Measurements from ENCODE around the gene ROPN1B.
A peak's percentile ranks its signal among the peaks of the same experiment; 100 is the strongest.
"Not testable (repeated sequence)": the region's sequence is repeated elsewhere in the genome, so short reads cannot be mapped to it uniquely, and the experiment has no call there.

Gene ROPN1B

DNA sequence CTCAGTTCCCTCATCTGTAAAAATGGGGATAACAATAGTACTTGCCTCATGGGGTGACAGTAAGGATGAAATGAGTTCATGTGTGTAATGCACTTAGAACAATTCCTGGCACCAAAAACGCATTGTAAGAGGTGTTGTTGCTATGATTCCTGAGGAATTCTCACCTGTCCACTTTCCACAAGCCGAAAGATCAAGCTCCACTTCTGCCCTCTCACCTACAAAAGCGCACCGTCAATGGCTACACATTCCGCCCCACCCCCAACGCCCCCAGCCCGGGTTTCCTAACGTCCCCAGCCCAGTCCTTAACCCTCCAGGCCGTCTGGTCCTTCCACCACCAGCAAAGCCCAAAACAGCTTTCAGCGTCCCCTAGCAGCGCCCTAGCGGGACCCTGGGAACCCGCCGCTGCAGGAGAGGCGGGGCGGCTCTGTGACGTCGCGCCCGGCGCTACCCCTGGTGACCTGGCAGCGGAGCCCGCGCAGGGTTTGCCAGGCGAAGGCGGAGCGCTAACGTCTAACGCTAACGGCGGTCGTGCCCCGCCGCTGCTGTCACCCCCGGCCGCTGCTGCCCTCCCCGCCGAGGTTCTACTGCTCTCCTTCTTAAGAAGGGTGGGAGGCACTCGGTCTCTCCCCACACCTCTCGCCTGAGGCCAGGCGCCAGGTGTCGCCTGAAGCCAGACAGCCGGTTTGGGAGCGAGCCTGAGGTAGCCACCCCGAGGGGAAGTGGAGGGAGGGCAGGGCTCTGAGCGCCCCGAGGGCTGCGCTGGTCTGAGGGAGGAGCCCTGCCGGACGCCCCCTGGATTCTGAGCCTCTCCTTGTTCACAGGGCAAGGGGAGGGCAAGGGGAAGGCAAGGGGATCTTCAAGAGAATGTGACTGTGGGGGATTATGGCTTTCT is at the start of gene ROPN1B:
Gene ROPN1B, plus strand, starts transcription at position 478 of the 892 bp plus-strand sequence. CDS start 2,877 bp downstream, outside the sequence.
- DNase-seq, result not testable (repeated sequence)

DNA sequence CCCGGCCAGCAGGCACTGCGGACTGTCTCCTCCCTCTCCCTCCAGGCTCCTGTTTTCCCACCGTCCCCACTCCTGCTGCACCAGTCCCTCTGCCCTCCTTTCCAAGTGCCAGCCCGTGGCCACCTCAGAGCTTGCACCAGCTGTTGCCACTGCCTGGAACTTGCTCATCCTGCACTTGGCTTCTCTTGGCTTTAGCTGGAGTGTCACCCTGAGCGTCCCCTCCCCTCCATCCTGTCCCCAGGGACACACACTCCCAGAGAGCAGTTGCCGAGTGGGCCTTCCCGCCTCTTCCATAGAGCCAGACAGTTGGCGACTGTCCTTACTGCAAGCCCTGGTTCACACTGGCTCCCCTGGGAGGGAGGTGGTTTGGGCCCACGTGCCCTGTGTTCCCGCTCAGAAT is 48.8 kb upstream of the ROPN1B start:
- DNase-seq, result not testable (repeated sequence)

DNA sequence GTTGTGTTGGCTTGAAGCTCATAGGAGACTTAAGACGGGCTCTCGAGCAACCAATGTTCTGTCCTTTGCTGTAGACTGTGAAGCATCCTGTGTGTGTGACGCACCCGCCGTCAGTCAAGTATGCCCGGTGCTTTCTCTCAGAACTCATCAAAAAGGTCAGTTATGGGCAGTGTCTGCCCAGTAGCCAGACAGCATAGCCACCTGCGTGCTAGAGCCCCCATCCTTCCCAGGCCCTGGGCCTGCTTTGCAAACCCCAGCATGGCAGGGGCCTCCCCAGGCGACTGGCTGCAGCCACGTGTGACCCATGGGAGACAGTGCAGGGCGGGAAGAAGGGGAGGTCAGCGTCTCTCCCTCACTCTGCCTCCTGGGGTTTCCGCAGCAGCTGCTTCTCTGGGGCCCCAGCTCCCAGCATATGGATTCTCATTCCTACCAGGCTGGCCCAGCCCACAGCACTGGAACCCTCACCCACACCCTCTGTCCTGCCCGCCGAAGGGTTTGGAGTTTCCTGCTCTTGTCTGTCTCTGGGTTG is 48.2 kb upstream of the ROPN1B start:
- DNase-seq, result not testable (repeated sequence)

DNA sequence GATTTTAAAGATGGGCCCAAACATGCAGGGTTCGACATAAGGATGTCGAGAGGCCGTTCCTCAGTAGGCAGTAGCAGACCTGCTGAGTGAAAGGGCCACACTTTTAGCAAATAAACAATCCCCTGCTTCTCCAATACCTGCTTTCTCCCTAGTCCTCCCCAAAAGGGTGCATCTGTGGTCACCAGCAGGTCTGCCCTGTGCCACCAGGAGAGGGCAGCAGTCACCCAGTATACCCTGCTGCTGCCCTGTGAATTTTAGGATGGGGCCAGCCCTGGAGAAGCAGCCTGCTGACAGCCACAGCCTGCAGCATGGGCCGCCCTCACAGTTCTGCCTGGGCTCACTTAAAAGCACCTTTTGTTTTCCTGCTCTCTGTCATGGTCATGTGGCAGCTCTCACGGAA is 47.3 kb upstream of the ROPN1B start:
- not testable (repeated sequence) for DNase-seq

DNA sequence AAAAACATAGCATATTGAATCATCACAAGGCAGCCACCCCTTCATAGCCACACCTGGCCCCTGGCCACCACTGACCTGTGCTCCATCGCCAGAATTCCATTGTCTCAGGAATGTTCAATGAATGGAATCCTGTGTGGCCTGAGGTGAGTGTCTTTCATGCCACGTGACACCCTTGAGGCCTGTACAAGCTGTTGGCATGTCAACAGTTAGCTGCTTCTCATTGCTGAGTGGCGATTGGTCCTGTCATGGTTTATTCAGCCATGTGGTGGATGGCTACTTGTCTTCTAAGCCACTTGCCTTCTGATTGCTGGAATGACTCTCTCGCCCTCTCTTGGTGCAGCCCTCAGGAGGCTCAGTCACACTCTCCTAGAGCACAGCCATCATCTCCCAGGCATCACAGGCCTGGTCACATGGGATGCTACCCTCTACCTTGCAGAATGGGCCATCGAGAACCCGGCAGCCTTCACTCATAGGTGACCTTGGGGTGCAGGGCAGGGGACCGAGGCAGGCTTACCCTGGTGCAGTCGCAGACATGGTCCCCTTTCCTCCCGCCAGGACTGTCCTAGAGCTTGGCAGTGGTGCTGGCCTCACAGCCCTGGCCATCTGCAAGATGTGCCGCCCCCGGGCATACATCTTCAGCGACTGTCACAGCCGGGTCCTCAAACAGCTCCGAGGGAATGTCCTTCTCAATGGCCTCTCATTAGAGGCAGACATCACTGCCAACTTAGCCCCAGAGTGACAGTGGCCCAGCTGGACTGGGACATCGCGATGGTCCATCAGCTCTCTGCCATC is 45.5 kb upstream of the ROPN1B start:
- not testable (repeated sequence) for DNase-seq

DNA sequence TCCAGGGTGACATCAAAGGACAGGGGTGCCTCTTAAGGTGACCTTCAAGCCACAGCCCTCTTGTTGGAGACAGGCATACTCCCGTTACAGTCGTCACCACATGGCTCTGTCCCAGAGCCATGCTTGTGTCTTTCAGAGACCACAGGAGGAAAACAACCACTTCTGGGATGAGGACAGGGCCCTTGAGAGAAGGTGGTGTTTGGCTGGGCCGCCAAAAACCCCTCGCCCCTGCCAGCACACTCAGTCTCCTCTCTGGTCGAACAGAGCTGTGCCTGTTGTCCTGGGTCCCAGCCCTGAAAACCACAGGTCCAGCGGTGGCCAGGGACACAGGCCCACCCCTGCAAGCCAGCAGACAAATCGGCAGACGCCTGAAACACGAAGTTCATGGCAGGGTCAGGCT is 44.7 kb upstream of the ROPN1B start:
- DNase-seq, result not testable (repeated sequence)

DNA sequence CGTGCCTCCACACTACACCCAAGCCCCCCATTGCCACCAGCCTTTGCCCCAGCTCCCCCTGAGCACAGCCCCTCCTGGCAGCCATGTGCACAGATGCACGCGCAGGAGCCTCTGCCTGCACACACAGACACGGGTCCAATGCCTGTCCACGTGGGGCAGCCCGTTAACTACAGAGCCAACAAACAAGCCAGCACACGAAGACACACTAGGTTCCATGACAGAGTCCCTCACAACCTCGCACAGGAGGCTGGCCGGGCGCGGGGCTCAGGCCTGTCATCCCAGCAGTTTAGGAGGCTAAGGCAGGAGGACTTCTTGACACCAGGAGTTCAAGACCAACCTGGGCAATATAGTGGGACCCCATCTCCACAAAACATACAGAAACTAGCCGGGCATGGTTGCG is 43.3 kb upstream of the ROPN1B start:
- not testable (repeated sequence) for DNase-seq

DNA sequence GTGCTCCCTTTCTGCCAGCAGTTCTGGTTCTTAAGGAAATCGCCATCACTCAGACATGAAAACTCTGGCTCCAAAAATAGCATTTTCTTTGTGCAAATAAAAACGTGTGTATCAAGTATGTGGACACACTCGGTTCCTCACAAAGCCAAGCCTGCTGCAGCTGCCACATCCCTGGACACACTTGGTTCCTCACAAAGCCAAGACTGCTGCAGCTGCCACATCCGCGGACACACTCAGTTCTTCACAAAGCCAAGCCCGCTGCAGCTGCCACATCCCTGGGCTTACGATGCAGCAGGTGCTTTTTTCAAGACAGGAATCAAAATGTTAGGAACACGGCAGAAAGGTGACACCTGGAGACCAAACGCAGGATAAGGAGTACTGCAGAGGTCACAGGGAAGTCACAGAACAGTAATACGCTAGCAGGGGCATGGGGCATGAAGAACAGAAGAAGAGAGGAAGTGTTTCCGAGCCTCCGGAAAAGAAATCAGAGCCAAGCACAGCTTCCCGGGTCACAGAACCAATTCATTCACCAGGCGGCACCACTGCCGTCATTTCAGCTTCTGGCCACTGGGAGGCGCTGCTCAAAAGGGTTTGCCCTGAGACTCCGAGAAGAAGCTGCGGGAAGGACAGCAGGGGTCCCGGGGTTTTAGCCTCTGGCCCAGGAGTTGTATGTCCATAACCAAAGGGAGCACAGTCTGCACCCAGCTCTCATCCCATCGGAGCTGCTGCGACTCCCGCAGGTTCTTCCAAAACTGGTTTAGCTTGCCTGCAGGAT is 40.0 kb upstream of the ROPN1B start:
- peak; percentile 51 for DNase-seq

DNA sequence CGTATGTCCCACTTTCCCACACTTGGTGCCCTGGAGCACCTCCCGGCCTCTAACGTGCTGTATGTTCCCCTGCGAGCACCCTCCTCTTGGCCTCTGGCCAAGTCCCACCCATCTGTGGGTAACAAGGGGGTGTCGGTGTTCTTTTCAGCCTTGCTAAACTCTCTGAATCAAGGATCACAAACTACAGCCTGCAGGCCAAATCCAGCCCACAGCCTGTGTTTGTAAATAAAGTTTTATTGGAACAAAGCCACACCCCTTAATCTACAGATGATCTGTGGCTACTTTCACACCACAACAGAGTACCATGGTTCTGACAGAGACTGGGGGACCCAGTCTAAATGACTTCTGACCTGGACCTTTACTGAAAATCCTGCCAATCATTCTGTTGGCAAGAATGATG is 39.2 kb upstream of the ROPN1B start:
- not testable (repeated sequence) for DNase-seq

DNA sequence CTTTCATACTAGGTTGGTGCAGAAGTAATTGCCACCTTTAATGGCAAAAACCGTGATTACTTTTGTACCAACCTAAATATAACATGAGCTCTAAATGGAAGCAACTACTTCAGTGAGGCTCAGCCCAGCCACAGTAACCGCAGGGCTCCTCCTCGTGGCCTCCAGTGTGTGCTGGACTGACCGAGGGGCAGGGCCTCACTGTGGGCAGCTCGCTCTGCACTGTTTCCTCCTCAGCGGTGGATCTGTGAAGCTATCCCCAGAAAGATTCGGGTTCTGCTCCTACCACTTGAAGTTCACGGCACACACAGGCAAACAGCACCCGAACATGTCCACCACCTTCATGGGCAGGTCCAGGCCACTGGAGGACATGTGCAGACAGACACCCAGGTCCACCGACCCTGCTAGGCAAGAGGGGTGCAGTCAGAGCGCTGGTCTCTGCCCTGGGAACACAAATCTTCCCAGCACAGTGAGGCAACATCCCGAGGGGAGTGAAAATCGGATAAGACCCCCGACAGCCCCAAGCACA is 37.6 kb upstream of the ROPN1B start:
- not testable (repeated sequence) for DNase-seq

DNA sequence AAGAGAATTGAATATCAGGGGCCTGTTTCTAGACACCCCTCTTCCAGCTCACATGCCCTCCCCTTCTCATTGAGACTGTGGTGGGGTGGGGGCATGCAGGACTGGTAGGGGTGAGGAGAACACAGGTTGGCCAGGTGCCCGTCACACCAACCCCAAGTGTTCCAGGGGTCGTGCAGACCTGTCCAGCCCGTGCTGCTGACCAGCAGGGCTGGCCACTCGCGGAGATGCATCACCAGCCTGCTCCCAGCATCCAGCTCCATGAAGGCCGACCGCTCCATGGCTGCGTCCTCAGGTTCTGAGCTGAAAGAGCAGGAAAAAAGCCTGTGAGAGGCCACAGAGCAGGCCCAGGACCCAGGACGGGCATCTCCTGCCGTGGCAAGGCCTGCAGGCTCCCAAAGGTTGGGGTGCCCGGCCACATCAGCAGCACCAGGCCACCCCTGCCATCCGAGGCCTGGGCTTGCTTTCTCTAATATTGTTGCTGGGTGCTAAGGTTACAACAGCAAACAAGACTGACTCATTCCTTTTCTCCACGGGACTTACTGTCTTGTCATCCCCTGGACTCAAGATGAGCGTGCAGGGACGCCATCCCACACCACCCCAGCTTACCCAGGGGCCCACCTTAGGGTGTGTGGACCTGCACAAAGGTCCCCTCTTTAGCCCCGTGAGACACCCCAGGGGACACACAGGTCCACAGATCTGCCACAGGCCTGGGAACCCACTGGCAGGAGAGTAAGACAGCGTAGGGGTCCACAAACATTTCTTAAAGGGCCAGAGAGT is 35.4 kb upstream of the ROPN1B start:
- not testable (repeated sequence) for DNase-seq

DNA sequence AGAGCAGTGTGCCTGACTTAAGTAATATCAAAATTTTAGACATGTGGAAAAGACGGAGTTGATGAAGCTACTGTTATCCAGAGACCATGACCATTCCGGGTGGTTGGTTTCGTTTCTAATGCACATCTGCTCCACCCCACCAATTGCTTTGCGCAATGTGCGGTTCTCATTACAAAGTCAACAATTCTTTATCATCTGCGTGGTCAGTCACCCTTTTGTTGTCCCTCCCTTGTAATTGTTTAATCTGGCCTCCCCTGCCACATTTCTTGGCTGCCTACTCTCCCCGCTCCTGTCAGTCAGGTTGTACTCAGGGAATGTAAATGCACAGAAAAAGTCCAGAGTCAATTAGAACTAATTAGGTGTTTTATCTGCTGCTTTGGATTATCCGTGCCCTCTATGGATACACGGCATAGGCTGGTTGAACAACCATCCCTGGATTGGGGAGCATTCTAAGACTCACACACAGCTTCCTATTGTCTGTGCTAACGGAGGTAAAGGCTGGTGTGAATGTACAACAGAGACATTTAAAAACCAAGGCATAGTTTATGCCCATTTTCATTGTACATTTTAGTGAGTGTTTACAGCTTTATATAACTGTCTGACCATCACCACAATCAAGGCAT is 33.6 kb upstream of the ROPN1B start:
- DNase-seq, result not testable (repeated sequence)

DNA sequence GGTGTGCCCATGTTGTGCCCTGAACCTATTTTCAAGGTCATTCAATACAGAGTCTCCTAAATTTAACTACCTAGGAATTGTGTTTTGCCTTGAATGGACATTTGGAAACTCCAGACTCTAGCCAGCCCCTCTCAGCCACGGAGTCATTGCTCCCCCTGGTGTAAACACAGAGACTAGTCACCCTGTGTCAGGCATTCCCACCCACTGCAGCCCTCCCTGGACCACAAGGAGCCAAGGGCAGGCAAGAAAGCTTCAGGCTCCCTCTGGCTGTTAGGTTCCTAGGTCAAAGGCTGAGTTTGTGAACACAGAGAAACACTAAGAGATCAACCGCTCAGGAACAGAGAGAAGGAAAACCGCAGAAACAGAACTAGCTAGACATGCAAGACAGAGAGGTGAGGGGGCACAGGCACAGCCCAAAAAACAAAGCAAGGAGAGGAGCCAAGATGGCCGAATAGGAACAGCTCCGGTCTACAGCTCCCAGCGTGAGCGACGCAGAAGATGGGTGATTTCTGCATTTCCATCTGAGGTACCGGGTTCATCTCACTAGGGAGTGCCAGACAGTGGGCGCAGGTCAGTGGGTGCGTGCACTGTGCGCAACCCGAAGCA is 32.7 kb upstream of the ROPN1B start:
- peak; percentile 47 for DNase-seq

DNA sequence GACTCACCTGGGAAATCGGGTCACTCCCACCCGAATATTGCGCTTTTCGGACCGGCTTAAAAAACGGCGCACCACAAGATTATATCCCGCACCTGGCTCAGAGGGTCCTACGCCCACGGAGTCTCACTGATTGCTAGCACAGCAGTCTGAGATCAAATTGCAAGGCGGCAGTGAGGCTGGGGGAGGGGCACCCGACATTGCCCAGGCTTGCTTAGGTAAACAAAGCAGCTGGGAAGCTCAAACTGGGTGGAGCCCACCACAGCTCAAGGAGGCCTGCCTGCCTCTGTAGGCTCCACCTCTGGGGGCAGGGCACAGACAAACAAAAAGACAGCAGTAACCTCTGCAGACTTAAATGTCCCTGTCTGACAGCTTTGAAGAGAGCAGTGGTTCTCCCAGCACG is 32.1 kb upstream of the ROPN1B start:
- DNase-seq, result not testable (repeated sequence)

DNA sequence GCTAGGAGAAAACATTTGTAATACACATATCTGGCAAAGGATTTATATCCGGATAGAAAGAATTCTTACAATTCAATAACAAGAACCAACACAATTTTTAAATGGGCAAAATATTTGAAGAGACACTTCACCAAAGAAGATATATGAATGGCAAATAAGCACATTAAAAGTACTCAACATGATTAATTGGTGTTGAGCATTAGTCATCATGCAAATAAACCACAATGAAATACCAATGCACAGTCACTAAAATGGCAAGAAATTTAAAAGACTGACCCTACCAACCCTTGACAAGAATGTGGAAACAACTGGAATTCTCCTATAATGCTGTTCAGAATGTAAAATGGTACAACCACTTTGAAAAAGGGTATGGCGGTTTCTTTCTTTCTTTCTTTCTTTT is 21.2 kb upstream of the ROPN1B start:
- not testable (repeated sequence) for DNase-seq

DNA sequence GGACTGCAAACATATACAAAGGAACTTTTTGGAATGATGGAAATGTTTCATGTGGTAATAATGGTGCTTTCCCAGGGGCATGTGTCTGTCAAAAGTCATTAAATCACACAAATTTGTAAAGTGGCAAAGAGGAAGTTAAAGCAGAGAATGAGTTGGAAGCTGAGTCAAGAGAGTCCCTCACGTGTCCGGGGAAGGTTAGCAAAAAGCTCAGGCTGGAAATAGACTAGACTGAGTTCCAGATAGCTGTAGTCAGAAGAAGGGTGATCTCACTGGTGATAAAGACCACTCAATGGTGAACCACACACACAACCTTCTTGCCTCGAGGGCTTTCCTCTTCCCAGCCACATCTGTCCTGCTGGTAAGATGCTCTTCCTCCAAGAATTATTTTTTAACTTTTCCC is 20.1 kb upstream of the ROPN1B start:
- not testable (repeated sequence) for DNase-seq

DNA sequence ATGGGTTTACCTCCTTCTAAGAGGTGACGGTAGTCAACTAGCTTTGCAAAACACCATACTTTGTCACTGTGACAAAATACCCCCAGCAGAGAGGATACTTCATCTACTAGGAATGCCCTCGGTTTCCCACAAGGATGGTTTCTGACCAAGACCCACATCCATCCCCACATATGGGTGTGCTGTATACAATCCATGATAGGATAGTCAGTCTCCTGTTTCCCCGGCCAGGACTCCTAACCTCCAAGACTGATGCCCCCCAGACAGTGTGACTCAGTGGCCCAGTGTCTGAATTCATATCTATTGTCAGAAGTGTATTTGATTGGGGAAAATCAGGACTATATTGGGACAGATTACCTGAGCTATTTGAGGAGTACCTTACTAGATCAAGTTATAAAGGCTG is 17.8 kb upstream of the ROPN1B start:
- not testable (repeated sequence) for DNase-seq

DNA sequence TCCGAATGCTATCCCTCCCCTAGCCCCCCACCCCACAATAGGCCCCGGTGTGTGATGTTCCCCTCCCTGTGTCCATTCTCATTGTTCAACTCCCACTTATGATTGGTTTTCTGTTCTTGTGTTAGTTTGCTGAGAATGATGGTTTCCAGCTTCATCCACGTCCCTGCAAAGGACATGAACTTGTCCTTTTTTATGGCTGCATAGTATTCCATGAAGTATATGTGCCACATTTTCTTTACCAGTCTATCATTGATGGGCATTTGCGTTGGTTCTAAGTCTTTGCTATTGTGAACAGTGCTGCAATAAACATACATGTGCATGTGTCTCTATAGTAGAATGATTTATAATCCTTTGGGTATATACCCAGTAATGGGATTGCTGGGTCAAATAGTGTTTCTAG is 12.0 kb upstream of the ROPN1B start:
- DNase-seq, result not testable (repeated sequence)

DNA sequence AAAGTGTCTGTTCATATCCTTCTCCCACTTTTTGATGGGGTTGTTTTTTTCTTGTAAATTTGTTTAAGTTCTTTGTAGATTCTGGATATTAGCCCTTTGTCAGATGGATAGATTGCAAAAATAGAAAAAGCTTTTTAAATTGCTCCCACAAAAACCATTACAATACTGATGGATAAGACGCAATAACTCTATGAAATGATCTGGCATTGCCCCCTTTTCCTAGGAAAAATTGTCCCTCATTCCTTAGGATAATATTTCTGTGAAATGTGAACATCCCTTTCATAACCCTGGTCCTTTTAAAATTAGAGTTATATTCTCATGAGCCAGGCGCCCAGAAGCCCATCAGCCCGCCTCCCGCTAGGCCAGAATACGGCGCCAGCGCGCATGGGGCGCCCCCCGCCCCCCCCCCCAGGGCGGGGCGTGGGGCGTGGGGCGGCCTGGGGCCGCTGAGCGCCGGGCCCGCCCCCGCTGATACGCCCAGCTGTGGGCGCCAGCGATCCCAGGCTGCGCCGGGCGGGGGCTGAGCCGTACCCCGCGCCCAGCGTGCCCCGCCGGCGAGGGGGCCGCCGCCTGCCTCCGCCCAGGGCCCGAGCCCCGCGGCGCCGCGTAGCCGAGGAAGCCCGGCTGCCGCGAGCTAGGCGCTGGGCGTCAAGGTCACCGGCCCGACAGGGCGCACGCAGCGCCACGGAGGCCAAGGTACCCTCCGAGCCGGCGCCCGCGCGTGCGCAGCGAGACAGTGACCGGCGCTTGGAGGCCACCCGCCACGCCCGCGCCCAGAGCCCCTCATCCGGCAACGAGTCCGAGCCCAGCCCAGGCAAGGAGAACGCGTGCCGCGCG is 11.1 kb upstream of the ROPN1B start:
- DNase-seq, result no peak
